HG03342 (cell line): ENCODE data around the gene TBRG1.

Experiments
- ATAC-seq: cut with Tn5 transposase; IDR thresholded peaks from one replicate; pipeline ENCODE4 v1.9.1; 2021; ENCODE audit warnings: mild to moderate bottlenecking, moderate library complexity; ENCODE audit not compliant: unreplicated experiment

Gene TBRG1

DNA sequence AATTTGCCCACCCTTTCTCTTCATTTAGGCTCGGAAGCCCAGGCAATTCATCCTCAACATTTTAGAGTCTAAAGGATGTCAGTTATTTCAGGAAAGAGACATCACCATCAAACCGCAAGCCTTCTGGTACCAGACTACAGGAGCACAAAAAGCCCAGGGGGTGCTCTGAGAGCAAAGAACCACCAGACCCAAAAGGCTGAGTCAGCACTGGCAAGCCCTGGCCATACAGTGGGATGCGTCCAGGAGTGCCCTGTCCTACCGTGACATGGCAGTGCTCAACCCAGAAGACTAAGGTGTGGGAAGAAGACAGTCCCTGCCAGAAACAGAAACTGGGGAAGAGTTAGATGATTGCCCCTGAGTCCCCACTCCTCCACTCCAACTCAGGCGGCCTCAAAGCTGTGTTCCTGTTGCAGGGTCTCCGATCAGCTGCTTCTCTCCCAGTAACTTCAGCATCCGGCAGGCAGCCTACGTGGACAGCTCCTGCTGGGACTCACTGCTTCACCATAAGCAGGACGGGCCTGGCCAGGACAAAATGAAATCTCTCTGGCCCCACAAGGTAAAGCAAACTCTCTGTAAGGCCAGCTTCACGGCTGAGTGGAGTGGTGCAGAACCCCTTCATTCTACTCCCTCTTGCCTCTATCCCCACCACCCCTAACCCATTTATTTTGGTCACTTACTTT lies 10.0 kb upstream of the TBRG1 start:
- ATAC-seq = no peak

DNA sequence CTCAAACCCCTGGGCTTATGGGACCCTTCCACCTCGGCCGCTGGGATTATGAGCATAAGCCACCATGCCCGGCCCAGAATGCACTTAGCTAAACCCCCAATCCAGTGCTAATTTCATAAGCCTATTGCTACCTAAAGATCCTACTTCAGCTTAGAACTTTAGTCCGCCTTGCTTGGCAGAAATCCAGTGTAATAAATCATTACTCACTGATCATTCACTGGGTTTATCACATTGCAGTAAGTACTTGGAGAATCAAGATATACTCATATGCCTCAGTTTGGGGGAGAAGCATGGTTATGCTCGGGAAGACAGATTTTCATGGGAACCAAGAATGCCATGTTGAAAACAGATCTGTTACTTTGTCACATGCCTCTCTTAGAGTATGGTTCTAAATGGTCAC lies 3.8 kb upstream of the TBRG1 start:
- ATAC-seq = no peak

DNA sequence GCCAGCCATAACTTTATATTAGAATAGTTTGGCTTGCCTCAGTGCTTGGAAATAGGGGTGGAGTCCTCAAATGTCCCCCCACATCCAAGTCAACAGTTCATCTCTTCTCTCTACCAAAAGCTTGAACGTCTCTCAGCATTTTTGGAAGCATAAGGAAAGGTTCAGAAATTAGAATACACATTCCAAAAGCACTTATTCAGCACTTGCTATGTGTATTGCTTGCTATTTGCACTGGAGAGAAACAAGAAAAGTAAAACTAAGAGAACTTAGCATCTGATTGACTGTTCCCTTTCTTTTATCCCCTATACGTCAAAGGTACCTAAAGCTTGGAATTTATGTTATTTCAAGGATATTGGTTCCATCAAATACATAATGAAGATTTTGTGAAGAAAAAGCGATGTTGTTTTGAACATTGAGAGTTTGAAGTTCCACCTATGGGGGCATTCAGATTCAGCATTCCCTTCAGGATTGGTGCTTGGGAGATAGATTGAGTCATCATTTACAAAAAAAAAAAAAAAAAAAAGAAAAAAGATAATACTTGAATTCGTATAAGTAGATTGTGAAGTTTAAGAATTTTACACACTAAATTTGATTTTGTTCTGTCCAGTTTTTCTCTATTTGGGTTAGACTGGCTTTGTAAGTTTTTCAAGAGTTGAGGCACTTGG lies 1.3 kb downstream of the TBRG1 start:
- ATAC-seq = no peak

DNA sequence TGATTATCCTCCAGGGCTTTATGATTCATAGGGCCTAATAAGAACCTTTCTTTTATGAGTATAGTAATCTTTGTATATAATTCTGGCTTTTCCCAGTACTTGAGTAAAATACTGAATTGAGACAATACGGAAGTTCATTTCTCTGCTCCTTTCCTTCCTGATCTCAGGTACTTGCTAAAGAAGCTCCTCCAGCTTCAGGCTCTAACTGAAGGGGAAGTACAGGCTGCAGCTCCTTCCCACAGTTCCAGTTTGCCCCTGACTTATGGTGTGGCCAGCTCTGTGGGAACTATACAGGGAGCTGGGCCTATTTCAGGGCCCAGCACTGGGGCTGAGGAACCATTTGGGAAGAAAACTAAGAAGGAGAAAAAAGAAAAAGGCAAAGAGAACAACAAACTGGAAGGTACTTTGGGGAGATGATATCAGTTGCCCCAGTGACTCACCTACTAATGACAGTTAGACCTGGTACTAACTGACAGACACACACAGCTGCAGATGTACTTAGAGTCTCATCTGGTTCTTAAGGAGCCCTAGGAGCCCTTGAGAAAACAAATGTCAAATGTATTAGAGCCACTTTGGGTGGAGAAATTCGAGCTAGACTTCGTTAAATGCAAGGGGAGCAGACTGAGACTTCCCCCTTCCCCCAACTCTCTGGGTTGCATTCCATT lies 3.0 kb downstream of the TBRG1 start:
- no peak for ATAC-seq

DNA sequence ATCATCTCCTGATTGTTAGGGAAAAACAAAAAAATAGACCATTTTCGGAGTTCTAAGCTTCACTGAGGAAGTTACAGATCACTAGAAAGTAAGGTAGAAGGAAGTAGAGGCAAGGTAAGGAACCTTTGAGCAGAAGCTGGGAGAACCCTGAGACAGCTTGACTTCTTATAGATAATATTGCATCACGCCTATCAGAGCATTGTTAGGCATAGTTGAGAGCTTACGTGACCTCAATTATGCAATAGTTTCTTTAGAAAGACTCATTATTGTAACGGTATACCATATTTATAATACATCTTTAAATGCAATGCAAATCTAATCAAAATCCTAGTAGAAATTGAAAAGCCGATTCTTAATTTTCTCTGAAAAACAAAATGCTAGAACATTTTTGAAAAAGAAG lies 4.9 kb downstream of the TBRG1 start:
- ATAC-seq = no peak

DNA sequence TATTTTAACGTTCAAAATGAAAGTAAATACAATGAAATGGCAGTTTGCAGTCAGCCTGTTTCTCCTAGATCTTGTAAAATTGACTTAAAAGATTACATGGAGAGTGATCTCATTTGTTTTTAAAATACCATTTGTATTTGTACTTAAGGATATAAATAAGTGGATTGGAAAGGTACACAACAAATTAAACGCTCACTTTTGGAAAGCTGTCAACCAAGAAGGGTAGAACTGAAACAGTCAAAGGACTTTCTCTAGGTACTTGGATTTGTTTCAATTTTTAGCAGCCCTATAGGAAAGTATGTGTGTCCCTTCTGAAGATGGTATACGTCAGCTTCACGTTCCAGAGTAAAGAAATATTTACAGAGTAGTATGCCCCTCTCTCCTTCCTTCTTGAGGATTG lies 7.3 kb downstream of the TBRG1 start:
- no peak for ATAC-seq

DNA sequence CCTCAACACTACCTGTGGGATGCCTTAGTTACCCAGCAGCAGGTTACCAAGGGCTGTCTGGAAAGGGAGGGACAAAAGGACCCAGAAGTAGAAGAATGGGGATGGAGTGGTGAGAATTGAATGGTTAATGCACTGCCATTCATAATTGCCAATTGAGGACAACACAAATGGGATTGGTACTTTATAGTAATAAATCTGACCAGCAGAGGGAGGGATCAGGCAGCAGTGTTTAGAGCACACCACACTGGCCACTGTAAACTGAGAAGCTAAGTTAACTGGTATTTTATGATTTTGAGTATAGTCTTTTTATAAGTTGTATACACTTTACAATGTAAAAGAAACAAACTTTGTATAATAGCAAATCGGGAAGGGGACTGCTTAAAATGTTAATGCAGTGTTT lies 10.7 kb downstream of the TBRG1 start:
- no peak for ATAC-seq

DNA sequence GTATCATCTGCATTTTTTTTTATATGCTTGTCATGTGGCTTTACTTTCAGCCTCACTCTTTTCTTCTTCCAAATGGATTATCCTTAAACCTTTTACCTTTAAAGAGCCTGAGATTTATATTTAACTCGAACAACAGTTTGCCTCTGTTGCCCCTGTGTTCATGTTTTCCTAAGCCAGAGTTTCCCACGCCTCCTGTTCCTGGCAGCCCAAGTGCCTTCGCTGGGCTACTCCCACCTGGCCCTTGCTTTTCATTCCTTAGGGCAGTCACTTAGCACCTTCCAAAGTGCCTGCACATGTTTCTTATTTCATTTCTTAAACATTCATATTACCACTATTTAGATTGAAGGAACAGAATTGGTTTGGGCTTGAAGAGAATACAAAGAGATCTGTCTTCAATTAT lies 13.3 kb downstream of the TBRG1 start:
- ATAC-seq = no peak

DNA sequence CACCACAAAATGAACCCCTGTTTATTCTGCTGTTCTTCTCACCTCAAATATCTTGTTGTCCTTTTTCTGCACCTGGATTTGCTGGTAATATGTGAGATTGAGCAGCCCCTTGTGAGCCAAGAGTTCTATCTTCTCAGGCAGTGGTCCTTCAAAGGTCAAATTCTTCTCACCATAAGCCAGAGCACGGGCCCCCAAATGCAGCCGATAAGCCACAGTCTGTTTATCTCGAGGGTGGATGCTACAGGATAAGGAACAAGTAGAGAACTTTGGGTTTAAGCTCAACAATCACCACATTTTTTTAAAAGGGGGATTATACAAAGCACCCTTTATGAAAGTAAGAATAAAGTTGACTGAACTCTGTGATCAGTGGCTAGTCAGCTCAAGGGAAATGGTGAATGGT lies 15.8 kb downstream of the TBRG1 start:
- ATAC-seq = no peak

DNA sequence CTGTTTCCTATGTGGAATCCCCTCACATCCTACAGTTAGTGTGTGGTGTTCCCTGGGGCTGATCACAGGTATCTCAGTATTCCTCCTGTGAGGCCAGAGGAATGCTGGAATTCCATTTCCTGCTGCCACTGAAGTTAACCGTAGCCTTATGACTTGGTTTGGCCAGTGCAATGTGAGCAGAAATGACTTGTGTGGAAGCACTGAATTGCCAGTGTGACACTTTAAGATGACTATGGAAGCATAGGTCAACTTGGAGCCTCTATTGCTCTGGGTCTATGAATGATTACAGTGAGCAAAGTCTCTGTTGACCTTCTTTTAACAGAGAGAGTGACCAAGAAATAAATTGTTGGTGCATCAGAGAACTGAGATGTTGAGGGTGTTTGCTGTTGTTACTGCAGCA lies 16.5 kb downstream of the TBRG1 start:
- no peak for ATAC-seq

DNA sequence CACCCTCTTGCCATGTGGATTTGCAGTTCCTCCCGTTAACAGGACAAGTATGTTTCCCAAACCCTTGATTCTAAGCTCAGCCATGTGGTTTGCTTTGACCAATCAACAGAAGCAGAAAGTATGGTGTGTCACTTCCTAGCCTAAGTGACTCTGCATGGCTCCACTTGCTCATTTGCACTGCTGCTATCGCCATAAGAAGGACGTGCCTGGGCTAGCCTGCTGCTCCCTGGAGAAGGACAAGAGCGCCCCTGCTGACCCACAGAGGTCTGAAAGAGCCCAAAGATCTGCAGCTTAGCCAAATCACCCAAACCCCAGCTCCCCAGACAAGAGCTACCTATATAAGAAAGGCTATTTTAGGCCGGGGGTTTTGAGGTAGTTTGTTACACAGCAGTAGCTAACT lies 18.0 kb downstream of the TBRG1 start:
- ATAC-seq = no peak

DNA sequence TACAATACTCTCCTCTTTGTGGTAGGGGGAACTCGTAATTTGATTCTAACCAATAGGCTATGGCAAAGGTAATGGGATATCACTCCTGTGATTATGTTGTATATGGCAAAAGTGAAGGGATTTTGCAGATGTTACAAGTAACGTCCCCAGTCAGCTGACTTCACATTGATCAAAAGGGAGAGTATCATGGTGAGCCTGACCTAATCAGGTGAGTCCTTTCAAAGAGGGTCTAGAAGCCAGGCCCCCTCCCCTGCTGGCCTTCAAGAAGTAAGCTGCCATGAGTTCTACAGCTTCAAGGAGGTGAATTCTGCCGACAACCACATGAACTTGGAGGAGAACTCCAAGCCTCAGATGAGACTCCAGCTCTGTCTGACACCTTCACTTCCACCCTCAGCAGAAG lies 20.0 kb downstream of the TBRG1 start:
- no peak for ATAC-seq

DNA sequence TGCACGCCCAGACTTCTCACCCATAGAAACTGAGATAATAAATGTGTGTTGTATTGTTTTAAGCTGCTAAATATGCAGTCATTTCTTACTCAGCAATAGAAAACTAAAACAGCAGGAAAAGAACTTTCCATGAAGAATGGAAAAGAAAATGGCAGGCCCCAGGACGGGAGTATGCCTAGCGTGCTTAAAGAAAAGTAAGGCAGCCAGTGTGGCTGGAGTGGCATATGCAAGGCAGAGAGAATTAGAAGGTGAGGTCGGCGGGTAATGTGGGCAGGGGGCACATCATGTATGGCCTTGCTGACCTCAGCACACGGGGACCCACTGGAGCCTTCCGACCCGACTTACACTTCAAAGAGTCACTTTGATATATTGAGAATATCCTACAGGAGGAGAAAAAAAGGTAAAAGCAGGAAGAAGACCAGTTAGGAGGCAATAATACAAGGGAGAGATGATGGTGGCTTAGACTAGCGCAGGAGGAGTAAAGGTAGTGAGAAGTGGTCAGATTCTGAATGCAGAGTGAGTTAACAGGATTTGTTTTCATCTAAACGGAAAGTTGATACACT lies 20.5 kb downstream of the TBRG1 start:
- ATAC-seq = no peak

DNA sequence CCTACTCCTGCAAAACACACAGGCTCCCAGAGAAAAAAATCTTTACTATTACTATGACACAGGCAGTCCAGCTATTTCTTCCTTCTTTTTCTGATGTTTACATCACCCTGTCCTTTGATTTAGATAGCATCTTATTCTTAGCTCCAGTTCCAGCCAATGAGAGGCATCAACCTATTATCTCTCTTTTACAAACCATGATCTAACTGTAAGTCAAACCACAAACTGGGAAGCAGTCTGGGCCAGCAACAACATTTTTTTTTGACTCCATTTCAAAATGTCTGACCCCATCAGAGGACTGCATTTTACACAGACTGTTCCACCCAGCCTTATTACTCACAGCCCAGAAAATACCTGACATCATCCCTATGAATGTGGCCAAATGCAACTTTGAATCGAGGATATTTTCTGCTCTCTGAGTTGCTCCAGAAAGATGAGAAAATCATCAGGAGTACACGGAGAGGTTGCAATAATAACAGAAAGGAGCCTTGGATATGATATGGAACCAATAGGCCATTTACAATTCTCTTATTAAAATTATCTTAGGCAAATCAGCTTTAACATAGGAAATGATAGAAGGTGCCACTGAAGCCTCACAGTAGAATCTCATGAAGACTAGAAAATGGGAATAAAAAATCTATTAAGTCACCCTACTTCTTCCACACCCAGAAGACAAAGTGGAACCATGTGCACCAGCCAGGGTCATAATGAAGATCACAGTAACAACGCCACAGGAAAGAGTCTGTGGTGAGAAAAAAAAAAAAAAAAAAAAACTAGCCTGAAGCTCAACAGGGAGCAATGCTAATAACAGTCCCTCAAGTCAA lies 21.2 kb downstream of the TBRG1 start:
- no peak for ATAC-seq

DNA sequence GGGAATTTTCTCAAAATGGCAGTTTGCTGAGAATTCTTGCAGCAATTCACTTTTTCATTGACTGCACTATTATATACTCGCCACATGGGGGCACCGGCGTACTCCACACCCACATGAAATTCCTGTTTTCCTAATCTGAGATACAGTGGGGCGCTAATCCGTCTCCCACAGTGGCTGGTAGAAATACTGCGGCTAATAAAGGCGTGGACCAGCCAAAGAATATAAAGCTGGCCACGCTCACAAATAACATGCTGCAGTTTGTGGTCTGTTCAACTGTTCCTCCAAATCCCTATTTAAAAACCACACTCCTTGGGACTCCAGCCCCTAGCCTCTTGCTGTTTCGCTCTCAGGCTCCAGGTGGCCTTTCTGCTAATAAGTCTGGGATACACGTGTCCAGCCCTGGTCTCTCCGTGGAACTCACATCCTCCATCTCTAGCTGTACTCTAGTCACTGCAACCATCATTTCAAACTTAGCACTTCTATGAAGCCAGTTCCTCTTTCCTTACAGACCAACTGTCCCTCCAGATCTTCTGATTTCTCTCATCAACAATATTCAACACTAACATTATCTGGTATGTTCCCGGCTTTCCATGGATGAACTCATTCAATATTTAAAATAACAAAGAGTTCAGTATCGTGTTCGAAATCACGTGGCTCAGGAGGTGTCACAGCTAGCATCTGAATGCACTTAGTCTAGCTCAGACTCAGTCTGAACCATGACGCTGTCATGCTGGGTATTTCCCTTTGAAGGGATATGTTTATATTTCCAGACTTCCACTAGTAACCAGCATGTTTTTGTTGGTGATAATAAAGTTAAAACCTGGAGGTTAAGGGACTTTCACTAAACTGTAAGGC lies 22.0 kb downstream of the TBRG1 start:
- peak; percentile 56 for ATAC-seq

DNA sequence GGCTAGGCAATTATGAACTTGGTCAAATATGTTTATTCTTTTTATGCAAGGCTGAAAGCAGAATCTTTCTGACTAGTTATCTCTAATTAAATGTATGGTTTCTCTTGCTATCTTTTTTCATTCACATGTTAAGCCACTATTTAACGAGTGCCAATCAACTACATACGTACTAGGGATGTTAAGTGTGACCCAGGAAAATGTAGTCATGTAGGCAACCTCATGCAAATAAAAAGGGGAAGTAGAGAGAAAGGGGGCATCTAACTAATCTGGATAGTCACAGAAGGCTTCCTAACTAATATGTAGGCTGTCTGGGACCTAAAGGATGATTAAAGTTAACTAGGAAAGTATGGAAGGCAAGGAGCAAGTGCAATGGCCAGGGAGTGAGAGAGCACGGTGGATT lies 23.5 kb downstream of the TBRG1 start:
- ATAC-seq = peak; percentile 54

DNA sequence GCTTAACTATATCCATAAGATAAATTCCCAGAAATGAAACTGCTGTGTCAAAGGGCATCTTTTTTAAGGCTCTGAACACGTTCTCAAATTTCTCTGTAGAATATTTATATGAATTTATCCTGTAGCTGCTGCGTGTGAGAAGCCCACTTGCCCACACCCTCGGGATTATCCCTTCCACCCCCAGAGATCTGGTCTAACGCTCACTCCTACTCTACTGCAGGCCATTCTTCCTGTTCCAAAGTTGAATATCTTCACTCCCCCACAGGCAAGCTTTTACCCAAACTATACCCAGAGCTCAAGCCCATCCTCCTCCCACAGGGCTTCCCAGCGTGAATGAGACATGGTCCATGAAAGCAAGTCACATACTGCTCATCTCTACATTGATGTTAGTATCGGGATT lies 25.9 kb downstream of the TBRG1 start:
- no peak for ATAC-seq

DNA sequence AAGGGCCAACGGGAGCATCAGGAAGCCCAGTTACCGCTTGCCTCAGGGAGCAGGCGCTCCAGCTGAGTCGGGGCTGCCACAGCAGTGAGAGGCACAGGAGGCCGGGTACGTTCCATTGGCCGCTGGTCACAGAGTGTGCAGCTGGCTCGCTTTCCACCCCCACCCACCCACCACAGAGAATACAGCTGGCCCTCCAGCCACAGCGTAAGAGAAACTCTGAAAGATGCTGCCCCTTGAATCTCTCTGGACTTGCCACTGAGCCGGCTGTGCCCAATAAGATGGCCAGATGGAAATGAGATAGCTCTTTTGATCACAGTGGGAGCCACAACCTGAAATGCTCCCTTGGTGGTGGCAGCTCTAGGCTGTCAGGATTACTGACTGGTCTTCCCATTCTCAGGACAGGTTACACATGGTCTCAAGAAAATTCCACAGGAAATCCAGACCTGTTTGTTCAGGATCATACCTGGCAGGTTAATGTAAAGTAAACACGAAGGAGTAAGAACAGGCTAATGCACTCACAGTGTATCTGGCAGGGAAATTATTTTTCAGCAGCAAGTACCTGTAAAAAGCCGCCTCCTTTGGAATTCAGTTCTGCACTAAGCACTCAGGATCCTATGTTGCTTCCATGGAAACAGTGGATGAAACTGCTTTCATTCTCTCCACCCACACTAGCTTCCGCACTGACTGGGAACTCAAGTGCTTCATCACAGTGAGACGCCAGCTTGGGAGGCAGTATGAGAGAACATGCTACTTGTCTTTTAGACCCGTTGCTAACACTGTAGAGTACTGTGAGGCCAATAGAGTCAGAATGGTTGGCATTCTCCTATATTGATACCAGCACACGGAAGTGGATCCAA lies 34.3 kb downstream of the TBRG1 start:
- no peak for ATAC-seq

DNA sequence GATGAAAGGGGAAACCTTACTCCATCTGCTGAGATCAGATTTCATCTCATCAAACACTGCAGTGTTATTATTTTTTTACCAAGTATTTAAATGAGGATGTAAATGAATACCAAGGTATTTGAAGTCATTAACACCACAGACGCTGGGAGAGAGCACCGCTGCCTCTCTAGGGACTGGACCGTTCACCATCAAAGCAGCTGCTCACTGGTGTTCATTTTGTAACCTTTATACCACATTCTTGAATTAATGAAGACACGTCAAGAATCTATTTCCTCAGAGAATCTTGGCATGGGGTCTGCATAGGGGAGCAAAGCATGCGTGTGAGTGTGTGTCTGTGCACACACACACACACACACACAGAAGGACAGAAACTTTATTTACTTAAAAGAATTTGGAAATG lies 35.2 kb downstream of the TBRG1 start:
- ATAC-seq = no peak
